GM19468 (cell line): ENCODE measurements around the gene RPS25.
A peak's percentile ranks its signal among the peaks of the same experiment; 100 is the strongest.
"Not testable (repeated sequence)": the region's sequence is repeated elsewhere in the genome, so short reads cannot be mapped to it uniquely, and the experiment has no call there.

Source experiments
- ATAC-seq: cut with Tn5 transposase; IDR thresholded peaks from one replicate; pipeline ENCODE4 v1.9.1; 2021; ENCODE audit warnings: mild to moderate bottlenecking, moderate library complexity, moderate number of reproducible peaks; ENCODE audit not compliant: unreplicated experiment; ENCODE audit errors: extremely low read depth

Gene RPS25

GRCh38 chr11:119019996-119020395, 1.9 kb upstream of the RPS25 start:
- no peak for ATAC-seq

GRCh38 chr11:119017377-119017776, 766 bp downstream of the RPS25 start:
- not testable (repeated sequence) for ATAC-seq

GRCh38 chr11:119016216-119017009, 1.7 kb downstream of the RPS25 start:
- ATAC-seq: no peak

GRCh38 chr11:119015054-119015611, 3.0 kb downstream of the RPS25 start:
- no peak for ATAC-seq

GRCh38 chr11:119014209-119014924, 3.8 kb downstream of the RPS25 start:
- no peak for ATAC-seq

GRCh38 chr11:119012629-119013170, 5.4 kb downstream of the RPS25 start:
- no peak for ATAC-seq

GRCh38 chr11:119011476-119012053, 6.6 kb downstream of the RPS25 start:
- ATAC-seq: no peak

DNA sequence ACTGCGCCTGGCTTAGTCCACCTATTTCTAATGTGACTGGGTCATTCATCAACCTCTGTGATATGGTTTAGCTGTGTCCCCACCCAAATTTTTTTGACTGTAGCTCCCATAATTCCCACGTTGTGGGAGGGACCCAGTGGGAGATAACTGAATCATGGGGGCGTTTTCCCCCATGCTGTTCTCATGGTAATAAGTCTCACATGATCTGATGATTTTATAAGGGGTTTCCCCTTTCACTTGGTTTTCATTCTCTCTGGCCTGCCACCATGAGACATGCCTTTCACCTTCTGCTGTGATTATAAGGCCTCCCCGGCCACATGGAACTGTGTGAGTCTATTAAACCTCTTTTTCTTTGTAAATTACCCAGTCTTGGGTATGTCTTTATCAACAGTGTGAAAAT, 11.5 kb downstream of the RPS25 start:
- ATAC-seq: no peak

DNA sequence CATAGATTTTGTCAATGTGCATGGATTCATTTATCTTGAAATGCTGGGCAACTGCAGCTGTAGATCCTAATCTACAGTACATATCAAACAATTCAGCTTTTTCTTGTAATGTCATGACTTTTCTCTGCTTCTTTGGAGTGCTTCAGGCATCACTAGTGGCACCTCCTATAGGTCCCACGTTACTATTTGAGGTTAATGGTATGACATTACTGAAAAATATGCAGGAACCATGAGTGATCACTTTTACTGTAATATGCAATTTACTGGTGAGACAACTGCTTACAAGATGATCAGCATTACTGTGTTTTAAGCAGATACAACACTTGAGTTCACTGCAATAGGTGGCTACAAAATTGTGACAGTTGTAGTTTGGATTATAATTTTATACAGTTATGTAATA, 17.2 kb downstream of the RPS25 start:
- no peak for ATAC-seq

DNA sequence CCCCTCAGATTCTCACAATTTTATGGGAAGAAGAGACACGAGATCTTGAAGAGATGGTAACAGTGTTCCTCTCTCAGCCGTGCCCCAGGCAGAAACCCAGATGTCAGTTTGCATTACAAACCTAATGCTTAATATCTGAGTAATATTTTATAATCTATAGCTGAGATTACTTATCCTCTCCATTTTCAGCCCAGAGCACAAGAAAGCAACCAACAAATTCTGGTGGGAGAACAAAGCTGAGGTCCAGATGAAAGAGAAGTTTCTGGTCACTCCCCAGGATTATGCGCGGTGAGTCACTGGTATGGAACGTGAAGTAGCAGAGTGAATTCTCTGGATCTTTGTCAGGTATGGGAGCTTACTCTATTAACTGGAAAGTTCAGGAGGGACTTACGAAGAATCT, 19.3 kb downstream of the RPS25 start:
- no peak for ATAC-seq

DNA sequence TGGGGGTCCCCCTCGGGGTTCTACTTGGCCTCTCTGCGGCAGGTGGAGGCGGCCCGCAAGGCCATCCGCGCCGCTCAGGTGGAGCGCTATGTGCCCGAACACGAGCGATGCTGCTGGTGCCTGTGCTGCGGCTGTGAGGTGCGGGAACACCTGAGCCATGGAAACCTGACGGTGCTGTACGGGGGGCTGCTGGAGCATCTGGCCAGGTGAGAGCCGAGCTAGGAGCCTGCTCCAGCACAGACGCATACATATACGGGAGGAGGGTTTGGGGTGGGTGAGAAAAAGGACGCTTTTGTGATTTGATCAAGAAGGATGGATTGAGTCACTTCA, 19.8 kb downstream of the RPS25 start:
- no peak for ATAC-seq

DNA sequence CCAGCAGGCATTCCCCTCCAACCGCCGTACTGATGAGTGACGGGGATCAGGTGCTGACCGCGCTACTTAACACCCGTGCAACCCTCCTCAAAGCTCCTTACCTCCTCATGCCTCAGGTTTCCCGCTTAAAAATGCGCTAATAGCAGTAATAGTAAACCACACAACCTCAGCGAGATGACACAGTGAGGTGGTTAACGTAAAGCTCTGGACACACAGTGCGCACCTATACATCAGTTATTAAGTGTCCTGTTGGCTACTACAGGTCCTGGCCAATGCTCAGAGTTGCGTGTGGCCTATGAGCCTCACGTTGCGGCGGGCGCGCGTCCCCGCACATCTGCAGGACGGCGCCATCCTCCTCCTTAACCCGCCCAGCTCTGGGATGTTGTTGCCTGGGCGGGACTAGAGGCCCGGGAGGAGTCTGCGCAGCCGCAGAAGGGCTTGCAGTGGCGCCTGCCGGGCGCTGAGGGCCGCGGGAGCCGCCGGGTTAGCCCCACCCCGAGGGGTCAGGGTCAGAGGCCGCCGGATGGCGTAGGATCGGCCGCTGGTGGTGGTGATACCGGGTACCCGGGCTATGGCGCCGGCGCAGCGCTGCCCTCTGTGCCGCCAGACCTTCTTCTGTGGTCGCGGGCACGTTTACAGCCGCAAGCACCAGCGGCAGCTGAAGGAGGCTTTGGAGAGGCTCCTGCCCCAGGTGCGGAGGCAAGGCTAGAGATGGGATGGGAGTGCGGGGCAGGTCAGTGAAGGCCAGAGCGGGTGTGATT, 20.3 kb downstream of the RPS25 start, which contains the start of gene CENATAC:
Gene CENATAC (plus strand): TSS at position 512 of the 761 bp plus-strand sequence. CDS start 60 bp downstream, at position 572.
- ATAC-seq: peak; percentile 90

GRCh38 chr11:118996926-118997626, 21.1 kb downstream of the RPS25 start:
- no peak for ATAC-seq

DNA sequence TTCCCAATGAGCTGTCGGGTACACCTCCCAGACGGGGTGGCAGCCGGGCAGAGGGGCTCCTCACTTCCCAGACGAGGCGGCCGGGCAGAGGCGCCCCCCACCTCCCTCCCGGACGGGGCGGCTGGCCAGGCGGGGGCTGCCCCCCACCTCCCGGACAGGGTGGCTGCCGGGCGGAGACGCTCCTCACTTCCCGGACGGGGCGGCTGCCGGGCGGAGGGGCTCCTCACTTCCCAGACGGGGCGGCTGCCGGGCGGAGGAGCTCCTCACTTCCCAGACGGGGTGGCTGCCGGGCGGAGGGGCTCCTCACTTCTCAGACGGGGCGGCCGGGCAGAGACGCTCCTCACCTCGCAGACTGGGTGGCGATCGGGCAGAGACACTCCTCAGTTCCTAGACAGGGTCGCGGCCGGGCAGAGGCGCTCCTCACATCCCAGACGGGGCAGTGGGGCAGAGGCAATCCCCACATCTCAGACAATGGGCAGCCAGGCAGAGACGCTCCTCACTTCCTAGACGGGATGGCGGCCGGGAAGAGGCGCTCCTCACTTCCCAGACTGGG, 26.6 kb downstream of the RPS25 start:
- ATAC-seq: not testable (repeated sequence)

DNA sequence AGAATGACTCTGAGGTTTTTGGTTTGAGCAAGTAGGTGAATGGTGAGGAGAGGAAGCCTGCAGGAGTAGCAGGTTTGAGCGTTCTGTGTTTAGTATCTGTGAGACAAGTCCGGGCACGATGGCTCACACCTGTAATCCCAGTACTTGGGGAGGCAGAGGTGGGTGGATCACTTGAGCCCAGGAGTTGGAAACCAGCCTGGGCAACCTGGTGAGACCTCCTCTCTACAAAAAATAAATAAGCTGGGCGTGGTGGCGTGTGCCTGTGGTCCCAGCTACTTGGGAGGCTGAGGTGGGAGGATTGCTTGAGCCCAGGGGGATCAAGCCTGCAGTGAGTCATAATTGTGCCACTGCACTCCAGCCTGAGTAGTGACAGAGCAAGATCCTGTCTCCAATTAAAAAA, 29.9 kb downstream of the RPS25 start:
- no peak for ATAC-seq

DNA sequence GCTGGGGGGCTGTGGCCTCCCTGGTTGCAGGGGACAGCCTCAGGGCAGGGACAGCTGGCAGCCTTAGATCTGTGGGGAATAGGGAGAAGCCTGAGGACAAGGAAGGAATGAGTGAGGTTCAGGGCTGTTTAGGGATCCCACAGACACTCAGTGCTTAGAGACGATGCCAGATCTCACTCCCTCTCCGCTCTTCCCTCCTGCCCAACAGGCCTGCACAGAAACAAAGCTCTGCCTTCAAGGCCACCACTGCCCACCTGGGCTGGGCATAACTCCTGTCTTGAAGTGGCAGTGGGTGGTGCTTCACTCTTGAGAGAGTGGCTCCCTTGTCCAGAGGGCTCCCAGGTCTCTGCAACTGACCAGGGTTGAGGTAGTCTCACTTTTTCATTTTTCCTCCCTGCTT, 33.3 kb downstream of the RPS25 start:
- ATAC-seq: no peak

DNA sequence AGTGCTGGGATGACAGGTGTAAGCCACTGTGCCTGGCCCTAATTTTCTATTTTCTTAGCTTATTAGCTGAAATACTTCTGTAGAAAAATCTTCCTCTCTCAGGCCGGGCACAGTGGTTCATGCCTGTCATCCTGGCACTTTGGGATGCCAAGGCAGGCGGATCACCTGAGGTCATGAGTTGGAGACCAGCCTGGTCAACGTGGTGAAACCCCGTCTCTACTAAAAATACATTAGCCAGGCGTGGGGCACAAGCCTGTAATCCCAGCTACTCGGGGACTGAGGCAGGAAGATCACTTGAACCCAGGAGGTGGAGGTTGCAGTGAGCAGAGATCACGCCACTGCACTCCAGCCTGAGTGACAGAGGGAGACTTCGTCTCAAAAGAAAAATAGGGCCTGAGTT, 33.8 kb downstream of the RPS25 start:
- ATAC-seq: not testable (repeated sequence)

DNA sequence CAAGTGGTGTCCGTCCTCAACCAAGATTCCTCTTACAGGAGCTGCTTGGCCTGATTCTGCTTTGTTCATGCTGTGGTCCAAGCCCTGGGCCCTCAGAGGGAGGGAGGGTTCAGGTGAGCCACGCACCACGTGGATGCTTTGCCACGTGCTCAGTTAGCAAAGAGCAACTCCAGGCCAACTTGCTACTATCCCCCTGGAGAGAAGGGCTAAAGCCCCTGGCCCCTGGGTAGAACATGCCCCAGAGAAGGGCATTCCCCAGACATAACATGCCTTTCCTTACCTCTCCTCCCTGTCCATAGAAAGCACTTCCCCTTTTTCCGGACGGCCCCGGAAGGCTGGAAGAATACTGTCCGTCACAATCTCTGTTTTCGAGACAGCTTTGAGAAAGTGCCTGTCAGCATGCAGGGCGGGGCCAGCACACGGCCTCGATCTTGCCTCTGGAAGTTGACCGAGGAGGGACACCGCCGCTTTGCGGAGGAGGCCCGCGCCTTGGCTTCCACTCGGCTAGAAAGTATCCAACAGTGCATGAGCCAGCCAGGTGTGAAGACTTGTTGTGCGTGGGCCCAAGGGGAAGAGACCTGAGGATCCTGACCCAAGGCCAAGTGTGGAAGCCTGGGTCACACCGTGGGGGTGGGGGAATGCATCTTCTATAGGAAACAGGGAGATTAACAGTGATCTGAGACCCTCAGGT, 37.8 kb downstream of the RPS25 start:
- no peak for ATAC-seq

- ATAC-seq: no peak
Observed at GRCh38 chr11:118979434-118979833, 38.7 kb downstream of the RPS25 start.
